ENCODE results near the gene CDKN2B. TPM values are rescaled to one million over a fixed set of nuclear protein-coding genes. Genes with fewer than 3 reads are reported as not detected.

The CDKN2B gene
- total and polyA plus RNA-seq, 2 experiments from 2014 or later = 0.29 to 0.83 TPM

- Histone ChIP-seq H3K4me3 (no peak overlapping the region), H3F3A (replicated peaks; ENCODE audit: low read depth) (peaks cover 14% of the 10 kb centered on the region; the same call in 1 of the 2 replicates), H3K79me2 (replicated peaks; ENCODE audit: insufficient read depth) (no peaks in the 10 kb centered on the region), H3K9me2 (ENCODE audit: insufficient read depth) (no peaks in the 10 kb centered on the region), H3K27me3 (ENCODE audit: insufficient read depth) (peaks cover 92% of the 10 kb centered on the region), H4K20me1 (replicated peaks; ENCODE audit: insufficient read depth) (no peaks in the 10 kb centered on the region), H3K4me1 (ENCODE audit: insufficient read depth) (peaks cover 44% of the 10 kb centered on the region), H3K27ac (ENCODE audit: low read depth) (no peak overlapping the region), H3K4me2 (peak overlapping the region; percentile 93), H3K36me3 (ENCODE audit: insufficient read depth) (no peaks in the 10 kb centered on the region), H2AFZ (no peak overlapping the region)
- DNase-seq (ENCODE audit: low spot score) = no peak
- no peak for TF ChIP-seq EZH2phosphoT487 (IDR thresholded peaks at IDR 0.05; ENCODE audit: unreplicated experiment)
- TF ChIP-seq REST (IDR thresholded peaks at IDR 0.05; ENCODE audit: unreplicated experiment) = no peak
- no peak for TF ChIP-seq POLR2AphosphoS5 (IDR thresholded peaks at IDR 0.05; ENCODE audit: low read depth)
- no peak for TF ChIP-seq CTCF (conservative IDR thresholded peaks at IDR 0.05; ENCODE audit: low read depth in 2 of 2)
- TF ChIP-seq CREB1 (CRISPR knock-in tag; IDR thresholded peaks at IDR 0.05; ENCODE audit: low read depth) = no peak
- TF ChIP-seq STAT1 (IDR thresholded peaks at IDR 0.05; ENCODE audit: unreplicated experiment) = no peak
- Mint-ChIP-seq H3K27me3 (ENCODE audit: insufficient read depth, low read depth, poor library complexity) (peaks cover 72% of the 10 kb centered on the region), H3K4me3 (no peak overlapping the region), H3K9me3 (0 out of 3 replicates have a peak, but pooled peaks cover 3% of the 10 kb centered on the region), H3K27ac (no peak overlapping the region), H3K36me3 (ENCODE audit: low read depth) (no peaks in the 10 kb centered on the region), H3K4me1 (peaks cover 35% of the 10 kb centered on the region)
- no peak for ATAC-seq
Measured at GRCh38 chr9:21997480-21997879, 11.6 kb downstream of the CDKN2B start.

- Mint-ChIP-seq H3K27me3 (ENCODE audit: insufficient read depth, low read depth, poor library complexity) (peaks cover 69% of the 10 kb centered on the region), H3K27ac (no peak overlapping the region), H3K4me3 (peak overlapping the region; percentile 65), H3K4me1 (peaks cover 35% of the 10 kb centered on the region), H3K36me3 (ENCODE audit: low read depth) (no peaks in the 10 kb centered on the region), H3K9me3 (0 out of 3 replicates have a peak, but pooled peaks cover 3% of the 10 kb centered on the region)
- H3K9me2 ChIP-seq (ENCODE audit: insufficient read depth) = no peaks in the 10 kb centered on the region
- peaks cover 3% of the 10 kb centered on the region; the same call in 1 of the 2 replicates for H4K20me1 ChIP-seq (replicated peaks; ENCODE audit: insufficient read depth)
- no peak overlapping the region for H3K27ac ChIP-seq (ENCODE audit: low read depth)
- peaks cover 46% of the 10 kb centered on the region for H3K4me1 ChIP-seq (ENCODE audit: insufficient read depth)
- no peaks in the 10 kb centered on the region for H3K36me3 ChIP-seq (ENCODE audit: insufficient read depth)
- H3K4me2 ChIP-seq = peak overlapping the region; percentile 93
- DNase-seq (ENCODE audit: low spot score) (peak; percentile 35), ATAC-seq (no peak)
- H3K79me2 ChIP-seq (replicated peaks; ENCODE audit: insufficient read depth) = no peaks in the 10 kb centered on the region
- H3K4me3 ChIP-seq = peak overlapping the region; percentile 77
- peaks cover 92% of the 10 kb centered on the region for H3K27me3 ChIP-seq (ENCODE audit: insufficient read depth)
- H3F3A ChIP-seq (replicated peaks; ENCODE audit: low read depth) = peaks cover 14% of the 10 kb centered on the region; the same call in 1 of the 2 replicates
- H2AFZ ChIP-seq = no peak overlapping the region
- no peak for TF ChIP-seq ZNF462 (CRISPR knock-in tag; IDR thresholded peaks at IDR 0.05)
- no peak for TF ChIP-seq ZNF331 (CRISPR knock-in tag; IDR thresholded peaks at IDR 0.05; ENCODE audit: low read depth)
- TF ChIP-seq ZNF114 (CRISPR knock-in tag; IDR thresholded peaks at IDR 0.05) = no peak
- TF ChIP-seq POLR2AphosphoS5 (IDR thresholded peaks at IDR 0.05; ENCODE audit: low read depth) = no peak
- no peak for TF ChIP-seq EZH2phosphoT487 (IDR thresholded peaks at IDR 0.05; ENCODE audit: unreplicated experiment)
Measured at GRCh38 chr9:21996858-21997257, 12.2 kb downstream of the CDKN2B start.
